CD4-positive, alpha-beta T cell treated with Interferon alpha-2 for 1 hour (primary cell): ENCODE measurements around the gene ADAMTSL2.
A peak's percentile ranks its signal among the peaks of the same experiment; 100 is the strongest.

Source experiments
- DNase-seq, 2 donors: peaks; one replicate each; pipeline ENCODE4 v3.0.0-alpha.2; 2020 to 2022

The ADAMTSL2 gene

DNA sequence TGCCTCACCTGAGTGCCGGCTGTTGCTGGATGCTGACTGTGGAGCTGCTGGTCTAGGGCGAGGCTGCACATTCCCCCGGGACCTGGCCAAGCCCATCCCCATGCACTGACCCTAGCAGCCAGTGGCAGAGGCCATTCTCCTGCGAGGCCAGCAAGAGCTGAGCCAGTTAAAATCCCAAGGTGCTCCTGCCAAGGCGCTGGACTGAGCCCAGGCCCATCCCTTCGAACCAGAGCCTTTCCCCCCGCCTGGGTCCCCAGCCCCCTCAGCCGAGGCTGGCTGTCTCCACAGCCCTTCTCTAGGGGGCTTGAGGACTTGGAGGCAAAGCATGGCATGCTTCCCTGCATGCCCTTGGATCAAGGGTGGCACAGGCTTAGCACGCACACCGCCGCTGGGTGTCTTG, 1.6 kb downstream of the ADAMTSL2 start:
- DNase-seq, result no peak

DNA sequence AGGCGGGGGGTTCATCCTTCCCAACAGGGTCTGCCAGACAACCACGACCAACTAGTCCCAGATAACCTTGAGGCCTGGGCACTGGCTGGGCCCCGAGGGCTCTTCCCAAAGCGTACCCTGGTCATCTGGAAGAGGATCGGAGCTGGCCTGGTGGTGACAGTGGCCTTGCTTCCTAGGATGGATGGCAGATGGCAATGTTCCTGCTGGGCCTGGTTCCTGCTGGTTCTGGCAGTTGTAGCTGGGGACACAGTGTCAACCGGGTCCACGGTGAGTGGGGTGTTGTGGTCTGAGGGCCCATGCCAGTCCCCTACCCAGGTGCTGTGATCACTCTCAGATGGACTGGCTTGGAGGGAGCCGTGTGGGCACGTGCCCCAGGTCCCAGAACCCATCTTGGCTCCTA, 2.0 kb downstream of the ADAMTSL2 start:
- DNase-seq, result no peak

DNA sequence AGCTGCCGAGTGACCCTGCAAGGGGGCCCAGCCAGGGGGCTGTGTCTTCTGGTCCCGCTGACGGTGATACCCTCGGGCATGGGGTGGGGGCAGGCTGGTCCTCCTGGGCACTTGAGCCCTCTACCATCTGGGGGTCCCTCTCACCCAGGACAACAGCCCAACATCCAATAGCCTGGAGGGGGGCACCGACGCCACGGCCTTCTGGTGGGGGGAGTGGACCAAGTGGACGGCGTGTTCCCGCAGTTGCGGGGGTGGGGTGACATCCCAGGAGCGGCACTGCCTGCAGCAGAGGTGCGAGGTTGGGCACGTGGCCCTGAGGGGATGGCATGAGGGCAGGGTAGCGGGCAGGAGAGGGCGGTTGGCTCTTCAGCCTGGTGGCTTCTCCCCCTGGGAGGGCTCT, 2.8 kb downstream of the ADAMTSL2 start:
- DNase-seq, result no peak

DNA sequence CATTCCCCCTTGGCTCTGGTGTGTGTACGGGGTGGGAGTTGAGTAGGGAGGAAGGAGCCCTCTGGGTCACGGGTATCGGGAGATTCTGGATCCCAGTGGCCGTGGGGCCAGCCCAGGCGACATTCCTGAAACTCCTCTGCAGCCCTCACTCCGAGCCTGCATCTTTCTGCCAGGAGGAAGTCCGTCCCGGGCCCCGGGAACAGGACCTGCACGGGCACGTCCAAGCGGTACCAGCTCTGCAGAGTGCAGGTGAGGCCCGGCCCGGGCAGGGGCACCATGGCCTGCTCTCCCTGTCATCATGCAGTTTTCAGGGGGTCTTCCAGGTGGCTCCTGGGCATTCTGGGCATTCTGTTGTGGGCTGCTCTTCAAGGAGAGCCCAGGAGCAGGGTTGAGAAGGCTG, 3.7 kb downstream of the ADAMTSL2 start:
- DNase-seq, result no peak

DNA sequence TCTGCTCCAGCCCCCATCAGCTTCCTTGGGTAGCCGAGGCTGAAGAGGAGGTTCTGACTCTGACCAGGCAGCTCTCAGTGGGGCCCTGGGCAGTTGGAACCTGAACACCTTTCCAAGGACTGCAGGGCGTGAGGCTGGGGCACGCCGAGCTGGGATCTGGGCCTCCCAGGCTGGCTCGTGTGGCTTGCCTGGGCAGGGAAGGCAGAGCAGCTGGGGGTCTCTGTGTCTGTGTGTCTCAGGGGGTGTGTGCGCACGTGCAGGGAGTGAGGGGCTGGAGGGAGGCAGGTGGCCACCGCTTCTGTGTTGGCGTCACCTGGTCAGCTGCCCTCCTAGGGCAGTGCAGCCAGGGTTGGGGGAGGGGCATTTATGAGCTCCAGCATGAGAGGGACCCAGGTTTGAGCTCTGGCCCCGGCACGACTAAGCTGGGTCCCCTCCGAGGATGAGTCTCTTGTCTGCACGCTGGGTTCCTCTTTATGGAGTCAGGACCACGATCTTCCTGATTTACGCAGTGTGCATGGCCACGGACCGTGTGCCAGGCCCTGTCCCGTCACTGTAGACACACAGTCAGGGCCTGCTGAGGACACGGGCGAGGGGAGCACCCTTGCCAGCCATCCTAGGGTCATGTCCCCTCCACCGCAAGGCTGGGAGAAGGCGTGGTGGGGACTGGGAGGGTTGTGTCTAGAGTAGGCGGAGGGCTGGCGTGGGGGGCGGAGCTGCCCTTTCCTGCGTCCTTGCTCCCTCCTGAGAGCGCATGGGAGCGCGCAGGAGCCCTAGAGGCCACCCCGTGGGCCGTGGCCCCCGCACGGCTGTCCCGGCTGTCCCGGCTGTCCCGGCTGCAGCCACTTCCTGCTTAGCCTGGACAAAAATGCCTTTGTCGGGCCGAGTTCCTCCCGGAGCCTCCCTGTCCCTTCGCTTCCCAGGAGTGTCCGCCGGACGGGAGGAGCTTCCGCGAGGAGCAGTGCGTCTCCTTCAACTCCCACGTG, 4.6 kb downstream of the ADAMTSL2 start:
- no peak for DNase-seq

DNA sequence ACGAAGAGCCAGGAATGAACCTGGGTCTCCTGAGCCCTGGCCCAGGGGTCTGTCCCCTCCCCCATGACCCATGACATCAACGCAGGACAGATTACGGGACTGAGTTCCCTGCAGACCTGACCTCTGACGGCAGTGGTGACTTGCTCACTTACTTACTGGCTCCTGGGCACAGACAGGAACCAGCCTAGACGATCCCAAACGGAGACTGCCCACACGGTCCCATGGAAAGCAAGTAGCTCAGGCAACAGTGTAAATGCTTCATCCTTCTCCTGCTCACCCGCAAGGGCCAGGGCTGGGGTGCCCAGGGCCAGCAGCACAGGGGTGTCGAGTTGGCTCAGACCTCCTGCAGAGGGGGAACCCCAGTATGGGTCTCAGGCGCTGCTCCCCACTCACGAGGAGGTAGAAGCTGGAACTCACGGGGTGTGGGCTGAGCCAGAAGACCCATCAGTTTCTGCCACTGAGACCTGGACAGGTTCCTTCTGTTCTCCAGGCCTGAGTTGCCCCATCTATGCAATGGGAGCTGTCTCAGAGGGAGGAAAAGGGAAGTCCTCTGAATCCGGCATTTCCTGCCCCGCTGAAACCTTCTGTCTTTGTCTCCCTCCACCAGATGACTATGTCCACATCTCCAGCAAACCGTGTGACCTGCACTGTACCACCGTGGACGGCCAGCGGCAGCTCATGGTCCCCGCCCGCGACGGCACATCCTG, 5.6 kb downstream of the ADAMTSL2 start:
- no peak for DNase-seq

DNA sequence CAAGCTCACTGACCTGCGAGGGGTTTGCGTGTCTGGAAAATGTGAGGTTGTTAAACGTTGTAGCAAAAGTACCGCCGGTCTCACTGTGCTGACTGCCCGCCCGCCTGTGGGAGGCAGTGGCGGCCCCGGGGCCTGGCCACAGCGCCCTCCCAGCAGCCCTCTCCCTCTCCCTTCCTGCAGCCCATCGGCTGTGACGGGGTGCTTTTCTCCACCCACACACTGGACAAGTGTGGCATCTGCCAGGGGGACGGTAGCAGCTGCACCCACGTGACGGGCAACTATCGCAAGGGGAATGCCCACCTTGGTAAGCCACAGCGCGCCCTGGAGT, 6.2 kb downstream of the ADAMTSL2 start:
- DNase-seq, result no peak

DNA sequence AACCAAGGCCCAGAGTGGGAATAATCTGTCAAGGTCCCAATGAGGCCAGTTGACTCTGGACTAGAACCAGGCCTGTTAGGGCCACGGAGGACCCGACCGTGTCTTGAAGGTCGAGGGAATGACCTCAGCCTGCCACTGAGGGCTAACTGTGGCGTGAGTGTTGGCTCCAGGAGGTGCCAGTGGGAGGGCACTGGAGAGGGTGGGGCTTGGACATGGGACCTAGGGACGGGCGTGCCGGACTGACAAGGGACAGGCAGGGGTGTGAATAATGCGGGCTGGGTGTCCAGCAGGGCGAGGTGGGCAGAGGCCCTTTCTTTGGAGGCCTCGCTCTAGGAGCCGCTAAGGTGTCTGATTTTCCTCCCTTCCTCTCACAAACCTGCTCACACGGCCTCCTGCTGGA, 7.5 kb downstream of the ADAMTSL2 start:
- no peak for DNase-seq

DNA sequence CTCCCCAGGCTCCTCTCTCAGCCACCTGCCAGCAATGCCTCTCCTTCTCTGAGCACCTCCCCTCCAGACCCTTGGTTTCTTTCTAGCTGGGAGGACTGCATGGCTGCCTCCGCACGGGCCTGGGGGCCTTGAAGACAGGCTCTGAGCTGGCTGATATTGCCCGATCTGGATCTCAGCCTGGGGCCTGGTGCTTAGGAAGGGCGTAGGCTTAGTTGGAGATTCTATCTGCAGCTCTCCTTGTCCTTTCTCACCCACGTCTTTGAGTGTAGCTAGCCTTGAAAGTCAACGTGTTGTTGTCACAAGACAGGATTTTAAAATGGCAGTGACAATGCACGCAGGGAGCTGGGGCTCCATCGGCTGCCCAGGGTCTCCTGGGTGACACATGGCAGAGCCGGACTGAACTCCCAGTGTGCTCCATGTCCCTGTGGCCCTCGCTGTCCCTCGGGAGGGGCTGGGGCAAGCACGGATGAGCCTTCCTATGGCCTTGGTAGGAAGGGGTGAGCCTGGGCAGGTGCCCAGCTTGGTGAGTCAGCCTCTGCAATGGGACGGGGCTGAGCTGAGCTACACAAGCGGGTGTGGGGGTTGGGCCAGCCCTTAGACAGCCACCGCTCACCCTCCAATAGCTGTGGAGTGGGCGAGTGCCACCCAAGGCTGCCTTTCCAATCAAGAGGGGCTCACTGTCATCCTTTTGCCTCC, 9.4 kb downstream of the ADAMTSL2 start:
- DNase-seq, result no peak

DNA sequence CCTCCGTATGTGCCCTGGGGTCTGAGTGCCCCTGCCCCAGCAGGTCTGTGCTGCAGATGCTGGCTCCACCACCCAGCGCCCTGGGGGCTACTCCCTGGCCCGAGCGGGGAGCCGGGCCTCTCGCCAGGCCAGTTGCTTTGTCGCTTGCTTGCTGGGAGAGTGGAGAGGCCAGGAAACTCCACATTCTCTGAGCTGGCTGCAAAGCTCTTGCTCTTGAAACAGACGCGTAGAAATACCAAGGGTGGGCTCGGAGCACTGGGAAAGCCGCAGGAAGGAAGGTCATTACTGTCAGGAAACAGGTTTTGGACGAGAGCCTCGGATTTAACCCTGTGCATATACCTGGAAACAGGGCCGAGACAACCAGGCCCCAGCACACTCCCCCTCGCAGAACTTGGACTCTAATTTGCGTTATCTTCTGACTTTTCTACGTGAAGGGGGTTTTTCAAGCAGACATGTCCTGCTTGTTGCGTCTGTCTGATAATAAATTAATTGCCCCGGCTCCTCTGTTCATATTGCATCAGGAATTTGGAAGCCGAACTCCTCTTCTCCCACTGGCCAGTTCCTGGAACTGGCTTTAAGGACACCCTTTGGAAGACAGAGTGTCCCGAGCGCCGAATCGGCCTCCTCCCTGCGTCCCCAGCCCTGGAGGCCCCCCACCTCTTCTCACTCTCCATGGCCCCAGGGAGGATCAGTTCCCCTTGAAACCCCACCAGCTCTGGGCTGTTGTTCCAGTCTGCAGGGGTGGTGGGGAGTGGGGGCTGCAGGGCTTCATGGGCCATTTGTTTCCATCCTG, 11.2 kb downstream of the ADAMTSL2 start:
- no peak for DNase-seq

DNA sequence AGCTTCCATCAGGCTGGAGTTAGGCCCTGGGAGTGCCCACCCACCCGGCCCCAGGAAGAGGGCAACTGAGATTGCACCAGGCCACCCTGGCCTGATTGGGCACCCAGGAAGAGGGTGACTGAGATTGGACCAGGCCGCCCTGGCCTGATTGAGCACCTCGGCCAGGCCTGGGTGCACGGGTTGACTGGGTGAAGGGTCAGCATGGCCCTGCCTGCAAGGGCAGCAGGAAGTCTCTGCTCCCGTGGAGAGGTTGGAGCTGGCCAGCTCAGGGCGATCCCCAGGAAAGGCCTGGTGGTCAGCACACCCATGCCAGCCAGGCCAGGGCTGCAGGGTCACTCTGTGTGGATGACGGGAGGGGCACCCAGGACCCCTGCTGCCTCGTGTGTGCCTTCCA, 11.8 kb downstream of the ADAMTSL2 start:
- no peak for DNase-seq

DNA sequence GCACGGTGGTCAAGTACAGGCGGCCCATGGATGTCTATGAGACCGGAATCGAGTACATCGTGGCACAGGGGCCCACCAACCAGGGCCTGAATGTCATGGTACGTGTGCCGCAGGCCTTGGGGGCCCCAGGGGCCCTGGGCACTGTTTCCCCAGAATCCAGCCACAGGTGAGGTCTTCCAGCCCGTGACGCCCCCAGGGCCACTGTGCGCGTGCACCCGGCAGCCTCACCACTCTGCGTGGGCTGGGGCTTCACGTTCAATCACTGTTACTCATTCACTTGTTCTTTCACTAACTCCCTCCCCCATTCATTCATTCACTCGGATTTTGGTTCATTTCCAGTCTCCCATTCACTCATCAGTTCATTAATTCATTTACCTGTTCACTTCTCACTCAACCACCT, 12.6 kb downstream of the ADAMTSL2 start:
- no peak for DNase-seq

DNA sequence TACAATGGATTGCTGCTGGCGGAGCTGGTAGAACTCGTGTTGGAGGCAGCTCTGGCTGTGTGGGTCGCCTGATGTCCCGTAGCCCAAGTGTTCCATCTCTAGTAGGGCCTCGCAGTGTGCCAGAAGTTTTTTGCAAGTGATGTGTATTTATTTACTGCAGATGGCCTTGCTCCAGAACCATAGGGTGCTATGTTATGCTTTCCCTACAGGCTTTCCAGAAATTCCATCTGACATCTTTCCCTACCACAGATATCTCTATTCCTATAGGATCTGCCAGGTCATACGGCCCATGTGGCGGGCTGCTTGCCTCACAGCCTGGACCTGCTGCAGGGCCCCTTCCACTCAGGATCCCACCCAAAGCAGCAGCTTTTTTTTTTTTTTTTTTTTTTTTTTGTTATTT, 16.9 kb downstream of the ADAMTSL2 start:
- DNase-seq, result no peak

DNA sequence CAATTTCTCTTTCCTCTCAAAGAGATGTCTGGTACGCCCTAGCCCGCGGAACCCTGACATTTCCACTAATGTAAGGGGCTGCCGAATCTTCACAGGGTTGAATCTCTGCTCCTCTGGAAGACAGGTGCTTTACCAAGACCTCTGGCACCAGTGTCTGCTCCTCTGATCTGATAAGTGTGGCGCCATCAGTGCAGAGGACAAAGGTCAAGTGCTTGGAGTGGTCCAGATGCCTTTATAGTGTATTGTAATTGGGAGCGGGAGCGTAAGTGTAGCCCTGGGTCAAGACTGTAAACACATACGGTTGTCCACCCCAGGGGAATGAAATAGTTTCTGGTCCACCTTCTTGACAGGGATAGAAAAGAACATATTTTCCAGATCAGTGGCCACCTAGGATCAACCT, 17.7 kb downstream of the ADAMTSL2 start:
- DNase-seq, result no peak

DNA sequence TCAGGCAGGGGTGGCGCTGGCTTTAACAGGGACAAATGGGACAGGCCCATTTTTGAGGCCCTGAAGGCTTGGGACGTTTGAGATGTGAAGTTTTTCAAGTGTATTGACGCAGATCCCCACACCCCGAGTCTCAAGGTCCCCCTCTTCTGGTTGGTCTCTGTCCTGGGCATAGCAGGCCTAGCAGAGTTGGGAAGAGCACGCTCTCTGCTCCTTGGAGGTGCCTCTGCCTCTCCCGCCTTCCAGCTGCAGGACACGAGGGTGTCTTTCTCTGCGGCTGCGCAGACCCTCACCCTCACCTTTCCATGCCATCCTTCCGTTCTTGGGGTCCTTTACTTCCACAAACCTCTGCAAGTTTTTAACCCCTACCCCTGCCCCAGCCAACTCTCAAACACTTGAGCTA, 18.6 kb downstream of the ADAMTSL2 start:
- no peak for DNase-seq

DNA sequence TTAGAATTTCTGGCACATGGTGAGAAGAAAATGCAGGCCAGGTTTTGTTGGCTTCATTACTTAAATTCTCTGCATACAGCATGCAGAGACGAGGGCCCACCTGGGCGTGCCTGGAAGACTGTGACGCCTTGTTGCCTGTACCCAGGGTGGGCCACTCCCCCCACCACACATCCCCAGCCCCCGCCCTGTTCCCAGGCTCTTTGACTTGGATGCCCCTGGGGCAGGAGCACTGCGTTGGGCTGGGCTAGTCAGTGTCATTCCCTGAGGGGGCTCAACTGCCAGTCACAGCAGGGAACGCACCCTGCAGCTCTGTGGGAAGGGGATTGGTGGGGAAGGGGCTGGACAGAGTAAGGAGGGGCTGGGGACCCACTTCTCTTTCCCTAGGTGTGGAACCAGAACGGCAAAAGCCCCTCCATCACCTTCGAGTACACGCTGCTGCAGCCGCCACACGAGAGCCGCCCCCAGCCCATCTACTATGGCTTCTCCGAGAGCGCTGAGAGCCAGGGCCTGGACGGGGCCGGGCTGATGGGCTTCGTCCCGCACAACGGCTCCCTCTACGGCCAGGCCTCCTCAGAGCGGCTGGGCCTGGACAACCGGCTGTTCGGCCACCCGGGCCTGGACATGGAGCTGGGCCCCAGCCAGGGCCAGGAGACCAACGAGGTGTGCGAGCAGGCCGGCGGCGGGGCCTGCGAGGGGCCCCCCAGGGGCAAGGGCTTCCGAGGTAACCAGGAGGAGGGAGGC, 19.6 kb downstream of the ADAMTSL2 start:
- DNase-seq, result no peak

DNA sequence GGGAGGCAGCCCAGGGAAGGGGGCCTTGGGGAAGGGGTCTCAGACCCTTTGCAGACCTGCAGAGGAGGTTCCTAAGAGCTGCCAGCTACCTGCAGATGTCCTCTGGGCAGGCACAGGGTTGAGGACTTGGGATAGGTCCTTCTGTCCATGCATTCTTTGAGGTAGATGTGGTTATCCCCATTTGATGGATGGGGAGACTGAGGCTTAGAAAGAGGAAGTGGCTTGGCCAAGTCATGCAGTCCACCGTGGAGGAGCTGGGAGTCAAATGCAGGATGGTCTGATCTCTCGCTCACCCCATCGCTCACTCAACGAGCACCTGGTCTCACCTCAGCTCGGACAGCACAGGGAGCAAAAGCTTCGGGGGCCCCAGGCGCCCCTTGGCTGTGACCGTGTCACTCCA, 20.2 kb downstream of the ADAMTSL2 start:
- DNase-seq, result no peak

DNA sequence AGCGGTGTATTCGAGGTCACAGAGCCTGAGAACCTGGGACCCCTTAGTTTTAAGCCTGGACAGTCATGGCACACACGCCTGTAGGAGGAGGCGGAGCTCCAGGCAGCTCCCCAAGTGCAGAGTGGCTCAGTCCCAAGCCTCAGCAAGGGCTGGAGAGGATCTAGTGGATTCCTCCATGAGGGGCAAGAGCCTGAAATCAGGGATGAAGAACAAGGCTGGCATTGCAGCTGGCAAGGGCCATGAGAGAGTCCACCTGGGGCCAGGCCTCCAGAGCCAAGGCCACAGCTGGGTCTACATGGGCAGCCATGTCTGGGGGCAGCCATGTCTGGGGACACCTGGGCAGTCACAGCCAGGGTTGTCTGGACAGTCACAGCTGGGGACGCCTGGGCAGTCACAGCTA, 21.9 kb downstream of the ADAMTSL2 start:
- DNase-seq, result no peak

DNA sequence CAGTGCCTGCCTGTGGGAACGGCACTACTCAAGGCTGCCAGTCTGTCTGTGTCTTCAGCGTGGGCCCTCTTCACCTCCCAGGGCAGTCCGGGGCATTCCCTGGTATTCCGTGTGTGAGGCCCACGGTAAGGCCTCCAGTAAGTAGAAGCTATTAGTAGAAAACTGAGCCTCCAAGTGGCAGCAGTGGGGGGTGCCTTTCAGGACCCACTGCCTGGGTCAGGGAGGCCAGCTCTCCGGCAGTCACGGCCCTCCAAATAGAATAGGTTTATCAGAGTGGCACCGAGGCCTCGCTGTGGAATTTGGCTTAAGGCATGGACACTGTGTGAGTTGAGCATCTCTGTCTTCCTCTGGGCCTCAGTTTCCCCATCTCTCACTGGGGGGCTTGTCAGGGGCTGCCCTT, 23.1 kb downstream of the ADAMTSL2 start:
- no peak for DNase-seq

DNA sequence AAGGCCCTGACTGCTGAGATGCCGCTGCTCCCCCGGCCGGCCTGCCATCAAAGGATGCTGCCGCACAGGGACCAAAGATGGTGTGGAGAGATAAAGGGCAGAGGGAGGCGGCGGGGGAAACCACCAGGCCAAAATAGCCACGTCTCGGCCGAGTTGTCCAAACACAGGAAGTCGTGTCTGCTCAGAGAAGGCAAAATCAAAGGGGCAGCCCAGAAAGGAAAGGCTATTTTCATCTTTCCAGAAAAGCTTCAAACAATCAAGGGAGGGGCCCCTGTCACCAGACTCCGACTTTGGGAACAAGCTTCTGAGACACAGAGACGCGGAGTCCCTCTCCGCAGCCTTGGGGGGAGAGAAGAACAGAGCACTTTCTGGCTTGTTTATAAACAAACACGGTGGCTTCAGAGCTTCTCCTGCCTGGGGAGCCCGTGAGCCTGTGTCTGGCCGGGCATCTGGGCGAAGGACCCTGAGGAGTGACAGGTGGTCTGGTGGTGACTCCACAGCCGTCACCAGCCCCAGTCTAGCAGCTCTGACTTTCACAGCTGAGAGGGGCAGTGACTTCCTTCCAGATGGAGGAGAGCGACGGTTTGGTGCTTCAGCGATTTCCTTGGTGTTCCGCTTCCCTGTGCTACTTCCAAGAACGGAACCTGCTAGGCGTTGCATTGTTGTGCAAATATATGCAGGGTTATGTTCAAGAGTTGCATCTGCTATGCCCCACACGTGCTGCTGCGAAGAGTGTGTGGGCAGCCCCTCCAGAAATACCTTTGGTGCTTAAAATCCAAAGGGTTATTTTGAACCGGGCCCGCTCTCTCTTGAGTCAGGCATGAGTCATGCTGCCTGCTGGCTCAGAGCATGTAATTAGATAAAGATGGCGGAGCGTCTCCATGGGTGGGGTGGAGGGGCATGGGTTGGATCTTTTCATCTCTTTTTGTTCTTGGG, 24.0 kb downstream of the ADAMTSL2 start:
- peak in 1 of 2 donors; percentile 6 for DNase-seq

DNA sequence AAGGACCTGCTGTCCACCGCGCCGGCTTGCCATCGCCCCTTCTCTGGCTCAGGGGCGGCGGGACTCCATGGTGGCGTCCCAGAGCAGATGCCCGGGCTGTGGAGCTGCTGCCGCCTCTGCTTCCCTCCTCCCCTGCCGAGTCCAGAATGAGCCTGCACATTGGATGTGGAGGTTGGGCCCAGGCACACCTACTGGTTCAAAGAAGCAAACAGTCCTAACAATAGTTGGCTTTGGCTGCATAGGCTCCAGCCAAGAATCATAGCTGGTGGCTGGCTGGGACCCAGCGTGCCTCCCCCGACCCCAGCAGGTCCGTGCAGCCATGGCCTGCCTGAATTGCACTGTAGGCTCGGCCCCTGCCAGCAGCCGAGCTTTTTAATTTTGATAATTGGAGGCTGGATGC, 25.8 kb downstream of the ADAMTSL2 start:
- no peak for DNase-seq
